GM12891 (cell line): ENCODE measurements around the gene RHOBTB1.

Source experiments
- POLR2A ChIP-seq: IDR thresholded peaks from 2 replicates; pipeline ENCODE4 v1.6.1; 2011; ENCODE audit warnings: low read depth, low read length, control low read depth
- POLR2AphosphoS5 ChIP-seq: IDR thresholded peaks from 2 replicates; pipeline ENCODE4 v1.6.1; 2011; ENCODE audit warnings: low read depth, low read length, control low read depth

DNA sequence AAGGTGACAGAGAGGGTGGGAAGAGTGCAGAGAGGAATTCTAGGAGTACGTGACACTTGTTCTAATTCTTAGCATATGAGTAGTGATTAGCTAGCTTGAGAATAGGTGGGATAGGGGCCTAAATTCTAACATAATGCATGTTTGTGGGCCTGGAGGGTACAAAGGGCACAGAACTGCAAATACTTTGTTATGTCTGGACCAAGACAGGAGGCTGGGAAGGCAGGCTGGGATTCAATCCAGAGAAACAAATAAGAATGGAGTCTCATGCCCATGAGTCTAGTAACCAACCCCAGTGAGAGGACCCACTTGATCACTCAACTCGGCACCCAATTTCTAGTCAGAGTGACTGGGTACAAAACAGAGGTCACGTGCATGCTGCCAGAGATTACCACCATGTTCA, 40.9 kb downstream of the RHOBTB1 start:
- TF ChIP-seq POLR2A: no peak
- TF ChIP-seq POLR2AphosphoS5: no peak
